HEK293 (cell line): ENCODE data around the gene UBE2J2.

ENCODE experiments used
- CTCF ChIA-PET: fragments of 350-600 bp; formaldehyde crosslinking; extraction: SDS; loops from one replicate; lab custom pipeline; 2021; ENCODE audit warnings: antibody characterized with exemption; lab: Yijun Ruan, JAX
- POLR2A ChIA-PET: fragments of 300-600 bp; formaldehyde crosslinking; extraction: SDS; loops from one replicate; lab custom pipeline; 2020; ENCODE audit warnings: antibody characterized with exemption, inconsistent platforms; lab: Yijun Ruan, JAX
- H3K27ac ChIP-seq: fragments of 200-500 bp; sonication (Bioruptor generic); 2 replicates; pipeline ENCODE4 v1.5.1; 2014; ENCODE audit warnings: low read depth, low read length, control low read depth, inconsistent platforms; ENCODE audit errors: extremely low read depth
- H3K36me3 ChIP-seq, 2 experiments: fragments of 200-500 bp in 1 of 2; sonication (Bioruptor generic) in 1 of 2; 1 replicate in 1 of 2; 2 replicates in 1 of 2; pipeline ENCODE4 v1.5.1; 2014 to 2017; ENCODE audit warnings: inconsistent platforms in 2 of 2, low read length in 2 of 2; ENCODE audit not compliant: control insufficient read depth in 2 of 2, insufficient read depth in 1 of 2
- H3K4me1 ChIP-seq: fragments of 200-500 bp; sonication (Bioruptor generic); 2 replicates; pipeline ENCODE4 v1.5.1; 2014; ENCODE audit warnings: mild to moderate bottlenecking, low read length, inconsistent platforms; ENCODE audit not compliant: control insufficient read depth, insufficient read depth
- H3K4me3 ChIP-seq: 2 replicates; pipeline ENCODE4 v1.5.1; 2011; ENCODE audit warnings: low read depth, mild to moderate bottlenecking, control low read depth, low read length, moderate library complexity
- H3K9me3 ChIP-seq: fragments of 200-500 bp; sonication (Bioruptor generic); 2 replicates; pipeline ENCODE4 v1.5.1; 2014; ENCODE audit warnings: low read depth, low read length, inconsistent platforms; ENCODE audit not compliant: control insufficient read depth, insufficient read depth
- GLI2 ChIP-seq: fragments of 450-650 bp; formaldehyde crosslinking; IDR thresholded peaks from 2 replicates; pipeline ENCODE4; 2017; ENCODE audit warnings: missing biosample characterization, missing genetic modification characterization, low read depth, borderline replicate concordance
- GLIS1 ChIP-seq: fragments of 450-650 bp; formaldehyde crosslinking; IDR thresholded peaks from 2 replicates; pipeline ENCODE4 v1.5.1; 2016; ENCODE audit warnings: missing biosample characterization, missing genetic modification characterization
- HOXA7 ChIP-seq: sonication (generic); formaldehyde crosslinking; IDR thresholded peaks from 2 replicates; pipeline ENCODE4 v1.8.1; 2022; ENCODE audit warnings: missing genetic modification reagents, borderline replicate concordance
- KLF10 ChIP-seq: fragments of 450-650 bp; IDR thresholded peaks from 2 replicates; pipeline ENCODE4 v1.5.1; 2018; ENCODE audit warnings: missing biosample characterization, mild to moderate bottlenecking, missing genetic modification characterization
- KLF16 ChIP-seq: fragments of 450-650 bp; formaldehyde crosslinking; IDR thresholded peaks from 2 replicates; pipeline ENCODE4 v1.5.1; 2017; ENCODE audit warnings: missing biosample characterization, missing genetic modification characterization
- YY2 ChIP-seq: fragments of 450-650 bp; formaldehyde crosslinking; IDR thresholded peaks from 2 replicates; pipeline ENCODE4 v1.5.1; 2016; ENCODE audit warnings: missing biosample characterization, missing genetic modification characterization
- ZBTB17 ChIP-seq: fragments of 450-650 bp; formaldehyde crosslinking; IDR thresholded peaks from 2 replicates; pipeline ENCODE4 v1.5.1; 2016; ENCODE audit warnings: missing biosample characterization, missing genetic modification characterization
- ZBTB21 ChIP-seq: fragments of 450-650 bp; formaldehyde crosslinking; IDR thresholded peaks from 2 replicates; pipeline ENCODE4 v1.5.1; 2017; ENCODE audit warnings: missing biosample characterization, missing genetic modification characterization
- ZFHX2 ChIP-seq: fragments of 450-650 bp; formaldehyde crosslinking; conservative IDR thresholded peaks from 2 replicates; pipeline ENCODE4 v1.5.1; 2016; ENCODE audit warnings: missing biosample characterization, missing genetic modification characterization
- ZNF157 ChIP-seq: fragments of 450-650 bp; formaldehyde crosslinking; IDR thresholded peaks from 2 replicates; pipeline ENCODE4 v1.5.1; 2016; ENCODE audit warnings: missing biosample characterization, missing genetic modification characterization
- ZNF24 ChIP-seq: fragments of 450-650 bp; formaldehyde crosslinking; IDR thresholded peaks from 2 replicates; pipeline ENCODE4 v1.5.1; 2016; ENCODE audit warnings: missing biosample characterization, missing genetic modification characterization
- ZNF292 ChIP-seq: fragments of 450-650 bp; formaldehyde crosslinking; IDR thresholded peaks from 2 replicates; pipeline ENCODE4 v1.5.1; 2016; ENCODE audit warnings: low read depth, missing biosample characterization, missing genetic modification characterization, borderline replicate concordance
- ZNF391 ChIP-seq: fragments of 450-650 bp; formaldehyde crosslinking; IDR thresholded peaks from 2 replicates; pipeline ENCODE4 v1.5.1; 2016; ENCODE audit warnings: low read depth, missing biosample characterization, missing genetic modification characterization, borderline replicate concordance
- ZNF433 ChIP-seq: fragments of 450-650 bp; formaldehyde crosslinking; IDR thresholded peaks from 2 replicates; pipeline ENCODE4 v1.5.1; 2016; ENCODE audit warnings: missing biosample characterization, missing genetic modification characterization, low read depth
- ZNF48 ChIP-seq: fragments of 450-650 bp; formaldehyde crosslinking; IDR thresholded peaks from 2 replicates; pipeline ENCODE4 v1.5.1; 2016; ENCODE audit warnings: missing biosample characterization, missing genetic modification characterization
- ZNF621 ChIP-seq: fragments of 450-650 bp; formaldehyde crosslinking; IDR thresholded peaks from 2 replicates; pipeline ENCODE4 v1.5.1; 2017; ENCODE audit warnings: missing biosample characterization, missing genetic modification characterization
- ZNF626 ChIP-seq: fragments of 450-650 bp; sonication (Bioruptor Pico); formaldehyde crosslinking; IDR thresholded peaks from 2 replicates; pipeline ENCODE4 v1.5.1; 2018; ENCODE audit warnings: missing biosample characterization, missing genetic modification characterization, inconsistent platforms
- ZNF654 ChIP-seq: fragments of 450-650 bp; formaldehyde crosslinking; IDR thresholded peaks from 2 replicates; pipeline ENCODE4 v1.5.1; 2016; ENCODE audit warnings: low read depth, missing biosample characterization, missing genetic modification characterization
- ZNF677 ChIP-seq: fragments of 450-650 bp; IDR thresholded peaks from 2 replicates; pipeline ENCODE4 v1.5.0; 2018; ENCODE audit warnings: missing biosample characterization, mild to moderate bottlenecking, missing genetic modification characterization, moderate library complexity
- ZNF747 ChIP-seq: fragments of 450-650 bp; formaldehyde crosslinking; IDR thresholded peaks from 2 replicates; pipeline ENCODE4 v1.5.1; 2016; ENCODE audit warnings: missing biosample characterization, missing genetic modification characterization
- ZNF768 ChIP-seq: fragments of 450-650 bp; formaldehyde crosslinking; IDR thresholded peaks from 2 replicates; pipeline ENCODE4 v1.5.1; 2018; ENCODE audit warnings: missing biosample characterization, mild to moderate bottlenecking, missing genetic modification characterization
- ZNF792 ChIP-seq: fragments of 450-650 bp; formaldehyde crosslinking; IDR thresholded peaks from 2 replicates; pipeline ENCODE4 v1.5.1; 2016; ENCODE audit warnings: missing biosample characterization, missing genetic modification characterization
- ZSCAN23 ChIP-seq: fragments of 450-650 bp; formaldehyde crosslinking; IDR thresholded peaks from 2 replicates; pipeline ENCODE4 v1.5.1; 2016; ENCODE audit warnings: missing biosample characterization, missing genetic modification characterization
- TF ChIP-seq, protein P1 (sequence below): fragments of 450-650 bp; formaldehyde crosslinking; IDR thresholded peaks from 2 replicates; pipeline ENCODE4 v1.5.1; 2016; ENCODE audit warnings: missing biosample characterization, missing genetic modification characterization
- TF ChIP-seq, protein P2 (sequence below): fragments of 450-650 bp; formaldehyde crosslinking; IDR thresholded peaks from 2 replicates; pipeline ENCODE4 v1.5.1; 2016; ENCODE audit warnings: missing biosample characterization, missing genetic modification characterization
- TF ChIP-seq, protein P3 (sequence below): fragments of 450-650 bp; formaldehyde crosslinking; IDR thresholded peaks from 2 replicates; pipeline ENCODE4 v1.5.1; 2016; ENCODE audit warnings: missing biosample characterization, missing genetic modification characterization

Gene UBE2J2

DNA sequence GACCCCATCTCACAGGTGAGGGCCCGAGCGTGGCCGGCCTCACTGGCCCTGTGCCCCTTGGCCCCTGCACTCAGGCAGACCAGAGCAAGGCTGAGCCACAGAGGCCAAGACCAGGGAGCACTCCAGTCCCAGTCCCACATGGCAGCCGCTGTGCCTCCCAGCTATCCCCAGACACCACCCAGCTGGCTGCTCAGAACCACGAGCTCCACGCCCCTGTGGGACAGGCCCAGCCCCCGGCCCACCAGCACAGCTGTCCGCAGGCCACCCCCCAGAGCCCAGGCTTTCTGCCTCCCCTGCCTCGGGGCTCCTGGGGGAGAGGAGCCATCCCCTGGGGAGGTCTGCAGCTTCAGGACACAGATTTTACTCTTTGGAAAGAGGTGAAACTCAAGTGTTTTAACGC lies 18.0 kb downstream of the UBE2J2 start:
- Histone ChIP-seq H3K4me3 (no peak overlapping the region), H3K4me1 (no peaks in the 10 kb centered on the region; the same call in 1 of the 2 replicates), H3K9me3 (no peaks in the 10 kb centered on the region), H3K36me3 (peaks cover 6 to 79% of the 10 kb centered on the region in 2 experiments; a peak in 2 of 3 replicates), H3K27ac (0 out of 2 replicates have a peak overlapping the region, but pooled peaks have one; percentile 14)
- TF ChIP-seq HOXA7: no peak
- TF ChIP-seq ZNF433 (tag by site-specific recombination): no peak
- TF ChIP-seq ZNF792: no peak
- no peak for TF ChIP-seq ZSCAN23 (tag by site-specific recombination)
- peak; percentile 89 for TF ChIP-seq GLIS1 (tag by site-specific recombination)
- TF ChIP-seq ZNF677 (tag by site-specific recombination): no peak
- no peak for TF ChIP-seq ZNF621 (tag by site-specific recombination)
- ChIA-PET CTCF (no interaction called here), POLR2A (no interaction called here)

DNA sequence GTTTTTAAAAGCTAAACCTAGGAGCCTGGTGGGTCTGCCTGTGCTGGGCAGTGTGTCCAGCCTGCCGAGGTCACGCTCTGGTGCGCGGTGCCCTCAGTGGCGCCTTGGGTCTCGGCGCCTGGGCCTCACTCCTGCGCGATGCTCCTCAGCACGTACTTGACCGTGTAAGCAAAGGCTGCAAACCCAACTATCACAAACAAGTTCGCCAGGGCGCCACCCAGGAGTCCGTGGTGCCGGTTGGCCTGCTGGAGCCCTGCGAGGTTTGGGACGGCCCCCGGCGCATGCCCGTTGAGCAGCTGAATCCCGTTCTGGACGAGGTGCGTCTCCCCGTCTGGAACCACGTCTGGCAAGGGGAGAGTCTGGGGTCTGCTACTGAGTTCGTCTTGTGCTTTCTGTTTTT lies 18.6 kb downstream of the UBE2J2 start:
- TF ChIP-seq ZNF654: no peak
- TF ChIP-seq ZNF626: no peak
- no peak for TF ChIP-seq YY2
- no peak for TF ChIP-seq ZBTB21 (tag by site-specific recombination)
- TF ChIP-seq ZNF157 (tag by site-specific recombination): no peak
- TF ChIP-seq, protein P1, sequence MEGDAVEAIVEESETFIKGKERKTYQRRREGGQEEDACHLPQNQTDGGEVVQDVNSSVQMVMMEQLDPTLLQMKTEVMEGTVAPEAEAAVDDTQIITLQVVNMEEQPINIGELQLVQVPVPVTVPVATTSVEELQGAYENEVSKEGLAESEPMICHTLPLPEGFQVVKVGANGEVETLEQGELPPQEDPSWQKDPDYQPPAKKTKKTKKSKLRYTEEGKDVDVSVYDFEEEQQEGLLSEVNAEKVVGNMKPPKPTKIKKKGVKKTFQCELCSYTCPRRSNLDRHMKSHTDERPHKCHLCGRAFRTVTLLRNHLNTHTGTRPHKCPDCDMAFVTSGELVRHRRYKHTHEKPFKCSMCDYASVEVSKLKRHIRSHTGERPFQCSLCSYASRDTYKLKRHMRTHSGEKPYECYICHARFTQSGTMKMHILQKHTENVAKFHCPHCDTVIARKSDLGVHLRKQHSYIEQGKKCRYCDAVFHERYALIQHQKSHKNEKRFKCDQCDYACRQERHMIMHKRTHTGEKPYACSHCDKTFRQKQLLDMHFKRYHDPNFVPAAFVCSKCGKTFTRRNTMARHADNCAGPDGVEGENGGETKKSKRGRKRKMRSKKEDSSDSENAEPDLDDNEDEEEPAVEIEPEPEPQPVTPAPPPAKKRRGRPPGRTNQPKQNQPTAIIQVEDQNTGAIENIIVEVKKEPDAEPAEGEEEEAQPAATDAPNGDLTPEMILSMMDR (tag by site-specific recombination): no peak
- TF ChIP-seq ZNF391 (tag by site-specific recombination): no peak
- TF ChIP-seq, protein P2, sequence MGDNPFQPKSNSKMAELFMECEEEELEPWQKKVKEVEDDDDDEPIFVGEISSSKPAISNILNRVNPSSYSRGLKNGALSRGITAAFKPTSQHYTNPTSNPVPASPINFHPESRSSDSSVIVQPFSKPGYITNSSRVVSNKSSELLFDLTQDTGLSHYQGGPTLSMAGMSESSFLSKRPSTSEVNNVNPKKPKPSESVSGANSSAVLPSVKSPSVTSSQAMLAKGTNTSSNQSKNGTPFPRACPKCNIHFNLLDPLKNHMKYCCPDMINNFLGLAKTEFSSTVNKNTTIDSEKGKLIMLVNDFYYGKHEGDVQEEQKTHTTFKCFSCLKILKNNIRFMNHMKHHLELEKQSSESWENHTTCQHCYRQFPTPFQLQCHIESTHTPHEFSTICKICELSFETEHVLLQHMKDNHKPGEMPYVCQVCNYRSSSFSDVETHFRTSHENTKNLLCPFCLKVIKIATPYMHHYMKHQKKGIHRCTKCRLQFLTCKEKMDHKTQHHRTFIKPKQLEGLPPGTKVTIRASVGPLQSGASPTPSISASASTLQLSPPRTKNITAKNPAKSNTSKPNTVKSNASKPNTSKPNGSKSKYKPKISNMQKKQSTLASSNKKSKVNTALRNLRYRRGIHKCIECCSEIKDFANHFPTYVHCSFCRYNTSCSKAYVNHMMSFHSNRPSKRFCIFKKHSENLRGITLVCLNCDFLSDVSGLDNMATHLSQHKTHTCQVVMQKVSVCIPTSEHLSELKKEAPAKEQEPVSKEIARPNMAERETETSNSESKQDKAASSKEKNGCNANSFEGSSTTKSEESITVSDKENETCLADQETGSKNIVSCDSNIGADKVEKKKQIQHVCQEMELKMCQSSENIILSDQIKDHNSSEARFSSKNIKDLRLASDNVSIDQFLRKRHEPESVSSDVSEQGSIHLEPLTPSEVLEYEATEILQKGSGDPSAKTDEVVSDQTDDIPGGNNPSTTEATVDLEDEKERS (tag by site-specific recombination): no peak
- no peak for TF ChIP-seq ZFHX2 (tag by site-specific recombination)
- TF ChIP-seq ZNF768 (tag by site-specific recombination): no peak
- no peak for TF ChIP-seq KLF10 (tag by site-specific recombination)
- TF ChIP-seq, all 188 proteins: peak for 0
- ChIA-PET POLR2A (no interaction called here), CTCF (no interaction called here)
- H3K27ac ChIP-seq: 0 out of 2 replicates have a peak overlapping the region, but pooled peaks have one; percentile 14
- no peak overlapping the region for H3K4me3 ChIP-seq
- H3K36me3 ChIP-seq: peaks cover 6 to 74% of the 10 kb centered on the region in 2 experiments; a peak in 2 of 3 replicates
- no peaks in the 10 kb centered on the region for H3K9me3 ChIP-seq
- H3K4me1 ChIP-seq: no peaks in the 10 kb centered on the region; the same call in 1 of the 2 replicates

DNA sequence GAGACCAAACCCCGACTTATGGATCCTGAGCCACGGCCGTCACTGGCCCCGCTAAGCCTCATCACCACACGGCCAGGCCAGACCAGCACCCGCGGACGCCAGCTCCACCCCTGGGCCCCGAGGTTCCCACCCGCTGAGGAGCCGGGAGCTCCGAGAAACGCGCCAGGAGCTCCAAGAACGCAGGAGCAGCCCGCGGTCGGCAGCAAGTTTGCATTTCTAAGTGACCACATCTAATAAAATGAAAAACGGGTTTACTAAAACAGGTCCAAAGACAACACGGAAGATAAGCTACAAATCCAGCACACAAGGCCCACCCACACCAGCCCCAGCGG lies 19.0 kb downstream of the UBE2J2 start:
- Histone ChIP-seq H3K27ac (0 out of 2 replicates have a peak overlapping the region, but pooled peaks have one; percentile 14), H3K4me1 (no peaks in the 10 kb centered on the region; the same call in 1 of the 2 replicates), H3K9me3 (no peaks in the 10 kb centered on the region), H3K36me3 (peaks cover 6 to 70% of the 10 kb centered on the region in 2 experiments; a peak in 2 of 3 replicates), H3K4me3 (no peak overlapping the region)
- POLR2A ChIA-PET: no interaction called here
- CTCF ChIA-PET: no interaction called here
- TF ChIP-seq GLI2 (no peak), ZNF48 (tag by site-specific recombination) (no peak), ZNF391 (tag by site-specific recombination) (no peak), ZNF747 (tag by site-specific recombination) (no peak), ZNF292 (tag by site-specific recombination) (no peak), KLF16 (tag by site-specific recombination) (no peak), ZNF24 (no peak), ZBTB17 (tag by site-specific recombination) (no peak)
- TF ChIP-seq, protein P3, sequence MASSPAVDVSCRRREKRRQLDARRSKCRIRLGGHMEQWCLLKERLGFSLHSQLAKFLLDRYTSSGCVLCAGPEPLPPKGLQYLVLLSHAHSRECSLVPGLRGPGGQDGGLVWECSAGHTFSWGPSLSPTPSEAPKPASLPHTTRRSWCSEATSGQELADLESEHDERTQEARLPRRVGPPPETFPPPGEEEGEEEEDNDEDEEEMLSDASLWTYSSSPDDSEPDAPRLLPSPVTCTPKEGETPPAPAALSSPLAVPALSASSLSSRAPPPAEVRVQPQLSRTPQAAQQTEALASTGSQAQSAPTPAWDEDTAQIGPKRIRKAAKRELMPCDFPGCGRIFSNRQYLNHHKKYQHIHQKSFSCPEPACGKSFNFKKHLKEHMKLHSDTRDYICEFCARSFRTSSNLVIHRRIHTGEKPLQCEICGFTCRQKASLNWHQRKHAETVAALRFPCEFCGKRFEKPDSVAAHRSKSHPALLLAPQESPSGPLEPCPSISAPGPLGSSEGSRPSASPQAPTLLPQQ (tag by site-specific recombination): no peak
- TF ChIP-seq, protein P1 (tag by site-specific recombination): no peak
